ENCODE results near the gene FBXL16.

Gene FBXL16

DNA sequence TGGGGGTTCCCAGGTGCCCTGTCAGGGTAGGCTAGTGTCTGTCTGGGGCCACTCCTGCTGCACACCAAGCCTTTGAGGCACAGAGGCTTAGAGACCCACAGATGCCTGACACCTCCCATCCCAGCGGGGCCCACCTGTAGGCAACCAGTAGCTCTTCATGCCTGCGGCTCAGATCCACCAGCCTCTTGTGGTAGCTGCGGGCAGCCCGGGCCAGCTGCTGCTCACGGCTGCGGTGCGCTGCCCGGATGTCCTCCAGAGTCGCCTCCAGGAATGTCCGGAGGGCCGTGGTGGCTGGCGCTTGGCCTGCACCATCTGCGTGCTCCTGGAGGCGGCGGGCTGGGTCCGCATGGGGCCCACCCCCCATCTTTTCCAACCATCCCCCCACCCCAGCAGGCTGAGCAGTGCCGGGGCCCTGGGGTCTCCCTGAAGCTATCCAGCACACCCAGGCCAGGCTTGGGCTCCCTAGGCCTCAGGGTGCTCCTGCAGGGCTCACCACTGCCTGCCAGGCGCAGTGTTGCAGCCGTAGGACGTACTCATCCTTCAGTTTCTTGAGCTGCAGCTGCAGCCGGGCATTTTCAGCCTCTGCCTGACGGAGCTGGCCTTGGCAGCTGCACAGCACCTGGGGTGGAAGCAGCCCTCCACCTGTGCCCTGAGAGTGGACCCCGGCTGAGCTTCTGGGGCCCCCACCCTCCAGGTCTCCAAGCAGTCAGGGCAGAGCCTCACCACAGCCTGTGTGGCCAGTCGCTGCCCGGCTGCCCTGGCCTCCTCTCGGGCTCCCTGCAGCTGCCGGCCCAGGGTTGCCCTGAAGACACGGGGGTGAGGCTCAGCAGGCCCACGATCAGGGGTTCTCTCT lies 18.8 kb upstream of the FBXL16 start:
- peak overlapping the region; percentile 90; the same call in 1 of the 2 replicates for H3K27ac ChIP-seq
- TF ChIP-seq, protein P1, sequence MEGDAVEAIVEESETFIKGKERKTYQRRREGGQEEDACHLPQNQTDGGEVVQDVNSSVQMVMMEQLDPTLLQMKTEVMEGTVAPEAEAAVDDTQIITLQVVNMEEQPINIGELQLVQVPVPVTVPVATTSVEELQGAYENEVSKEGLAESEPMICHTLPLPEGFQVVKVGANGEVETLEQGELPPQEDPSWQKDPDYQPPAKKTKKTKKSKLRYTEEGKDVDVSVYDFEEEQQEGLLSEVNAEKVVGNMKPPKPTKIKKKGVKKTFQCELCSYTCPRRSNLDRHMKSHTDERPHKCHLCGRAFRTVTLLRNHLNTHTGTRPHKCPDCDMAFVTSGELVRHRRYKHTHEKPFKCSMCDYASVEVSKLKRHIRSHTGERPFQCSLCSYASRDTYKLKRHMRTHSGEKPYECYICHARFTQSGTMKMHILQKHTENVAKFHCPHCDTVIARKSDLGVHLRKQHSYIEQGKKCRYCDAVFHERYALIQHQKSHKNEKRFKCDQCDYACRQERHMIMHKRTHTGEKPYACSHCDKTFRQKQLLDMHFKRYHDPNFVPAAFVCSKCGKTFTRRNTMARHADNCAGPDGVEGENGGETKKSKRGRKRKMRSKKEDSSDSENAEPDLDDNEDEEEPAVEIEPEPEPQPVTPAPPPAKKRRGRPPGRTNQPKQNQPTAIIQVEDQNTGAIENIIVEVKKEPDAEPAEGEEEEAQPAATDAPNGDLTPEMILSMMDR (conservative IDR thresholded peaks at IDR 0.05) = no peak

DNA sequence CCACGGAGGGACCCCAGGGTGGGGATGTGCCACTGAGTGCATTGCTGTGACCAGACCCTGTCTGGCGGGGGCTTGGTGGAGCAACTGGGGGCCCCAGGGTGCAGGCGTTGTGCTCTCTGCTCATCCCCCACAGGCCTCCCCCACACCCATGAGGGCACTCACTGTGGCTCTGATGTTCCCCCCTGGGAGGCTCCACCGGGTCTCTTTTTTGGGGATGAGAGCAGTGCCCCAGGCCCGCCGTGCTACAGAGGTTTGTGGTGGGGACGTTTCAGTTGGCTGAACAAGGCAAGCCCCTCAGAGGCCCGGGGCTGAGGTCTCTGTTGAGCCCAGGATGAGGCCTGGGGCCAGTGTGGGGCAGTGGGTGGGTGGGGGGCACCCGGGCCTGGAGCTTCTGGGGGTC lies 18.1 kb upstream of the FBXL16 start:
- TF ChIP-seq, protein P1 (conservative IDR thresholded peaks at IDR 0.05) = no peak
- no peak overlapping the region for H3K27ac ChIP-seq

DNA sequence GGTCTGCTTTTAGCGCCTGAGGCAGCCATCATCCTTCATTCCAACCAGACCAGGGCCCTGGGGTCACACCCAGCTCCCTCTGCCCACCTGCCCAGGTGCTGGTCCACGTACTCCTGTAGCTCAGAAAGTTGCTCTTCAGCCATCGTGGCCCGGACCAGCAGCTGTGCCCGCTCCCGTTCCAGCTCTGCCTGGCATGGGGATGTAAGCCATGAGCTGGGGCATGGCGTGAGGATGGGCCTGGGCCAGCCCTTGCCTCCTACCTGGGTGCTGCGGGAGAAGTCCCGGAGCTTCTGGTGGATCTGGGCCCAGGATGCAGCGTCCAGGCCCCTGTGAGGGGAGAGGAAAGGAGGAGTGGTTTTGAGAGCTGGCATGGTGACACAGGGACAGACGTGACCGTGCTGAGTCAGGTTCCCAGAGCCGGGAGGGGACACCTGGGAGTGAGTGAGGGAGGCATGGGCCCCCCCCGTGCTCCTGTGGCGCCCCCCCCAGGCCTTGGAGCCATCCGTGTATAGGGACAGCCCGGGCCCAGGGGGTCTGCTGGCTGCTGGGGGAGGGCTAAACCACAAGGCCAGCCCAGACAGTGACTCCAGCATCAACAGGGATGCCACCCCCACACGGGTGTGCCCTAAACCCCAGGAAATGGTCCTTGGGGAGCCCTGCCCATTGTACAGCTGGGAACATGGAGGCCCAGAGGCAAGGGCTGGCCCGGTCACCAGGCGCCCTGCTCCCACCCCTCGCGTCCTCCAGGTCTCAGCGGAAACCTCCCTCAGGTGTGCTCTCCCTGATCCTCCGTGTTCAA lies 17.4 kb upstream of the FBXL16 start:
- no peak overlapping the region for H3K27ac ChIP-seq
- TF ChIP-seq, protein P1 (conservative IDR thresholded peaks at IDR 0.05) = no peak

DNA sequence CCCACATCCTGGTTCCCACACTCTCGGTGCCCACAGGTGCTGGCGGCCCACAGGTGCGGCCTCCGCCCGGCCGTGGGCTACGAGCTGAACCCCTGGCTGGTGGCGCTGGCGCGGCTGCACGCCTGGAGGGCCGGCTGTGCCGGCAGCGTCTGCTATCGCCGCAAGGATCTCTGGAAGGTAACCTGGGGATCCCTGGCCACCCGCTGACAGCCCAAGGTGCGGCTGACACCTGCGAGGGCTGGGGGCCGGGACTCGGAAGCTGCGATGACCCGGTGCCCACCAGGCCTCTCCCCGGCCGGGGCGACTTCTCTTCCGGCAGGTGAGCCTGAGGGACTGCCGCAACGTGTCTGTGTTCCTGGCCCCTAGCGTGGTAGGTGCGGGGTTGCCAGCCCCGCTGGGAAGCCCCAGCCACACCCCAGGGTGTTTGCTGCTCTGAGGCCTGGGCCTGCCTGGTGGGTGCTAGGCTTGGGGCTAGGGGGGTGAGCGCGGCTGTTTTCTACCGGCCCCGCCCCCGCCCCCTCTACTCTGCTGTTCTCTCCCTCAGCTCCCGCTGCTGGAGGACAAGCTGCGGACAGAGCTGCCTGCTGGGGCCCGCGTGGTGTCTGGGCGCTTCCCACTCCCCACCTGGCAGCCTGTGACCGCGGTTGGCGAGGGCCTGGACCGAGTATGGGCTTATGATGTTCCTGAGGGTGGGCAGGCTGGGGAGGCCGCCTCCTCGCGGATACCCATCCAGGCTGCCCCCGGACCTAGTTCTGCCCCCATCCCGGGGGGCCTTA lies 16.4 kb upstream of the FBXL16 start:
- TF ChIP-seq, protein P1 (conservative IDR thresholded peaks at IDR 0.05) = no peak
- H3K27ac ChIP-seq = peak overlapping the region; percentile 93

DNA sequence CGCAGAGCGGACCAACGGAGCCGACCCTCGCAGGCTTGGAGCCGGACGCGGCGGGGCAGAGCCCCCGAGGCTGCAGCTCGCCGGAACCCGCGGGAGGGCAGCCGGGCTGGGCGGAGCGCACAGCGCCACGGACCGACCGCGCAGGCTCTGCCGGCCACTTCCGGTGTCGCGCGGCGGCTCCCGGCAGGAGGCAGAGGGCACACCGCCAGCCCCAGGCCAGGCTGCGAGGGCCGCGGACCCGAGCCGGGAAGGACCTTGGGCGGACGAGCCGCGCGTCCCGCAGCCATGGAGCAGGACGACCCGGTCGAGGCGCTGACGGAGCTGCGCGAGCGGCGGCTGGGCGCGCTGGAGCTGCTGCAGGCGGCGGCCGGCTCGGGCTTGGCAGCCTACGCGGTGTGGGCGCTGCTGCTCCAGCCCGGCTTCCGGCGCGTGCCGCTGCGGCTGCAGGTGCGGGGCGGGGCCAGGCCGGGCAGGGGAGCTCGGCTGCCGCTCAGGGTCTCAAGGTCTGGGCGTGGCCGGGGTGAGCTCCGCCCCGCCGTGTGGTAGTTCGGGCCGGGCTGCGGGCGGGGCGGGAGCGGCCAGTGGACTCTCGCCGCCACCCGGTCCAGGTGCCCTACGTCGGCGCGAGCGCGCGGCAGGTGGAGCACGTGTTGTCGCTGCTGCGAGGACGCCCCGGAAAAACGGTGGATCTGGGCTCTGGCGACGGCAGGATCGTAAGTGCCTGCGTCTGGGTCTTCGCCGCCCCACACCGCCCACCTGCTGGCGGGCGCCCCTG lies 15.6 kb upstream of the FBXL16 start, which contains the start of gene ANTKMT:
Gene ANTKMT (plus strand): TSS at position 157 of the 775 bp plus-strand sequence. CDS start 129 bp downstream, at position 286.
- TF ChIP-seq, protein P1 (conservative IDR thresholded peaks at IDR 0.05) = 0 out of 2 replicates have a peak, but pooled peaks have one; percentile 9
- H3K27ac ChIP-seq = peak within 1 kb of the TSS; percentile 93

DNA sequence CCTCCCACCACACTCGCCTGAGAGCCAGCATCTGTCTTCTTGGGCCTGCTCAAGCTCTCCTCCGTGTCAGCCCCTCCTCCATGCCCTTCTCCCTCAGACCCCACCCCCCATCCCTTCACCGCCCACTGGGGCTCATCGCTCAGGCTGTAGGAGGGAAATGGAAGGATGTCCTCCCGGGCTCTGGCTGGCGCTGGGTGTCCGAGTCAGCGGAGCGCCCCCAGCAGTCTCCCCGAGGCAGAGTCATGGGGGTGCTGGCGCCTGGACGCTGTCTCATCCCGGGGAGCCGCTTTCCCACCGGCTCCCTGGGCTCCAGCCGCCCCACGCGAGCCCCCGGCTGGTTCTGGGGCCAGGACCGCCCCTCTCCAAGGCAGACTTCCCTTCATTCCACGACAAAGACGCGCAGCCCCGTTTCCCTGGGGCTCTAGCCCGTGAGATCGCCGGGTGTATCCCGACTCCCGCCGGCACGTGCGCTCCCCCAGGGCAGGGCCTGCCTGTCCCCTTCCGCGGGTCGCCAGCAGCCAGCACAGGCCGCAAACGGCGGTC lies 14.9 kb upstream of the FBXL16 start:
- H3K27ac ChIP-seq = peak overlapping the region; percentile 93

More for the DNA sequence above, 14.9 kb upstream of the FBXL16 start:
- TF ChIP-seq, protein P1 (conservative IDR thresholded peaks at IDR 0.05) = no peak
